HG02763 (cell line): ENCODE data around the gene FCER1G.
"Not testable (repeated sequence)": the region's sequence is repeated elsewhere in the genome, so short reads cannot be mapped to it uniquely, and the experiment has no call there.

ENCODE experiments used
- ATAC-seq: cut with Tn5 transposase; IDR thresholded peaks from one replicate; pipeline ENCODE4 v1.9.1; 2021; ENCODE audit warnings: mild to moderate bottlenecking, moderate library complexity; ENCODE audit not compliant: unreplicated experiment

Gene FCER1G

DNA sequence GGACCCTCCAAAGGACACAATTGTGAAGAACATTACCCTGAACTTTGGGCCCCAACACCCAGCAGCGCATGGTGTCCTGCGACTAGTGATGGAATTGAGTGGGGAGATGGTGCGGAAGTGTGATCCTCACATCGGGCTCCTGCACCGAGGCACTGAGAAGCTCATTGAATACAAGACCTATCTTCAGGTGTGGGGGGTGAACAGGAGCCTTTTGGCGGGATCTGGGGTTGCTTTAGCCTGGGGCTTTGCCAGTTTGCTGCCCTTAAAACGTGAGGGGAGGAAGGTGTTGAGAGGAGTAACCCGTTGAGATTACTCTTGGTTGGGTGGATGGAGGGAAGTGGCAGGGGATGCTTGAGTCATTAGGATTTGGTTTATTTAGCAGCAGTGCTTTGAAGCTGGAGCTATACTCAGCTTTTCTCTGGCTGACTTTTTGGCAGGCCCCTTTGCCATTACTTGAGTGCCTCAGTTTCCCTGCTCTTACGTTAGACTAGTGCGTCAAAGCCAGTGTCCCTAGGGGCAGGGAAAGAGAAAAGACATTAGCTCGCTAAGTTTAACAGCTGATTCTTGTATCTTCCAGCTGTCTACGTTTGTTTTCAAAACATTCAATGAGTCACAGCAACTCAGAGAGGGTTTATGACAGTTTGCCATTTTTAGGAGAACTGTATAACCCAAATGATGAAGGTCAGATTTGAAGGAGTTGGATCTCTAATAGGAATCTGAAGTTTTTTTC lies 8.5 kb upstream of the FCER1G start:
- ATAC-seq: no peak

DNA sequence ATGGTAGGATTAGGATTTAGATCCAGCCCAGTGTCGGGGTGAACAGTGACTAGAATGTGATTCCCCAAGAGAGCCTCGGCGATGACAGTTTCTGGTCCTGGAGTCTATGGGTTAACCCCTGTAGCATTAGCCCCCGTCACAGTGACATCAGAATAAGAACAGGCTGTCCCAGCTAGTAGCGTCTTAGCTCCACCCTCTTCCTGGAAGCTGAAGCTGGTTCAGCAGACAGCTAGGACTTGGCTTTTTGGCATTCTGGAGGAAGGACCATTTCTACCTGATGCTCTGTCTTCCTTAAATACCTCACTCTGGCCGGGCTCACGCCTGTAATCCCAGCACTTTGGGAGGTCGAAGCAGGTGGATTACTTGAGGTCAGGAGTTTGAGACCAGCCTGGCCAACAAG lies 7.9 kb upstream of the FCER1G start:
- ATAC-seq: no peak

DNA sequence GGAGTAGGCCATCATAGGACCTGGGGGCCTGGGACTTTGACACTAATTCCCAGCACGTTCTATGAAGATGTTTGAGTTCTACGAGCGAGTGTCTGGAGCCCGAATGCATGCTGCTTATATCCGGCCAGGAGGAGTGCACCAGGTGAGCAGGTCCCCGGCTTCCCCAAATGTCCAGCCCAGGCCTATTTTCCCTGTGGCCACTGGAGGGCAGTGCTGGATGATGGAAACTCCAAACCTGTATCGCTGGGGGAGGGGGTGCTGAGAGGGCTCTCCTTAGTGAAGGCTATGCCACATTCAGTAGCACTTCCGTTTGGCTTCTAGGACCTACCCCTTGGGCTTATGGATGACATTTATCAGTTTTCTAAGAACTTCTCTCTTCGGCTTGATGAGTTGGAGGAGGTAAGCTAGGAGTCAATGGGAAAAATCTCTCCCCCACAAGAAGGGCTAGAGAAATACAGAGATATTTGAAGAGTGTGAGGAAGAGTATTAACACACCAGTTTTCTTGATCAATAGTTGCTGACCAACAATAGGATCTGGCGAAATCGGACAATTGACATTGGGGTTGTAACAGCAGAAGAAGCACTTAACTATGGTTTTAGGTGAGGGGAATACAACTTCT lies 5.2 kb upstream of the FCER1G start:
- ATAC-seq: peak; percentile 54

DNA sequence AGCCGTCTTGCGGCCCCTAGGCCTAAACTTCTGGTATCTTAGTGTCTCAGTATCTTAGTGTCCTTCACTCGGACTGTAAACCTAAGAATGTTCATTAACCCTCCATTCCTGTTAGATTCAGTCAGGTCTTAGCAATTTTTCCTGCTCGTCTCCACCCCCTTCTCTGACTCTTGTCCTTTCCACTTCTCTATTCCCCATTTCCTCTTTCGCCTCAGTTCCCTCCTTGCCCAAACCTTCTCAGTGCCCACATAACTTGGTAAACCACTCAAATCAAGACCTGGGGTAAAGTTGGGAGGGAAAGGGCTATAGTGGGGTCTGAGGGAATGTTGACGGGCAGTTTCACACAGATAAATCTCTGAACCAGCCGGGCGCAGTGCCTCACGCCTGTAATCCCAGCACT lies 726 bp upstream of the FCER1G start:
- no peak for ATAC-seq

DNA sequence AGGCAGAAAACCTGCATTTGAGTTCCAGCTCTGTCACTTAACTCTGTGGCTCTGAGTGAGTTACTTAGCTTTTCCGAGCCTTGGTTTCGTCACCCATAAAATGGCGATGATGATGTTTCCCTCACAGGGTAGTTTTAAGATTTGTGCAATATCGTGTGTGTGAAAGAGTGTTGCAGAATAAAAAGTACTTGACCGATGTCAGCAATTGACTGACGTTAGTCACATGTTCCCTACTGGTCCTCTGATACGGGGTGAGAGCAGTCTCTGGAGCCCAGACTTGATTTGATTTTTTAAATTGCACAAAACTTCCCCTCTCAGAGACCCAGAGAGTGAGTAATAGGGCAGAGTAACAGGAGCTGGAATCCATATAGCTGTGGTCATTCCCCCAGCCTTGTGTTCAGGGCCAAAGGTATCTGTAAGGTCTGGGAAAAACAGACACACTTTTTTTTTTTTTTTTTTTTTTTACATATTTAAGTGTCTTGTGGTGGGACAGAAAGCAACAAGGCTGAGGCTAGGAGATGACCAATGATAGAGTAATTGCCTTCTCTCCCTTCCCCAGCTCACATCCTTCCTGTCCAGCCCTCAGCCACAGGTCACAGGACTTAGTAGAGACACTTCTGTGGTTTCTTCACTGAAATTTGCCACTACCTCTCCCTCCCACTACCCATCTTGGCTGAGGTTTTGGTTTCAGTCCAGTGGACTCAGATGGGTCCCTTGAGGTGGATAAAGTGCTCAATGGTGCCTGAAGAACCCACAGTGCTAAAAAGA lies 2.0 kb downstream of the FCER1G start:
- peak; percentile 79 for ATAC-seq

DNA sequence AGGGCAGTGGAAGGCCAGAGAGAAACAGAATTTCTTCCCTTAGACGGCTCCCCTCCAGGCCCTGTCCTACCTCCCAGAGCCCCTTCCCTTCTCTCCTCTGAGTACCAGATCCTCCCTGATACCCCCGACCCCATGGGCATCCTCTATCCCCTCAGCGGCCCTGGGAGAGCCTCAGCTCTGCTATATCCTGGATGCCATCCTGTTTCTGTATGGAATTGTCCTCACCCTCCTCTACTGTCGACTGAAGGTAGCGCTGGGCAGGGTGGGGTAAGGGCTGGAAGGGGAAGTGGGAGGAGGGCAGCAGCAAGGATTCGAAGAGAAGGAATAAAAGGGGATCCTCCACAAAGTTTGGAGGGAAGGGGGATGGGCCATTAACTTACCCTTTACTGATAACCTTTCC lies 2.7 kb downstream of the FCER1G start:
- no peak for ATAC-seq

DNA sequence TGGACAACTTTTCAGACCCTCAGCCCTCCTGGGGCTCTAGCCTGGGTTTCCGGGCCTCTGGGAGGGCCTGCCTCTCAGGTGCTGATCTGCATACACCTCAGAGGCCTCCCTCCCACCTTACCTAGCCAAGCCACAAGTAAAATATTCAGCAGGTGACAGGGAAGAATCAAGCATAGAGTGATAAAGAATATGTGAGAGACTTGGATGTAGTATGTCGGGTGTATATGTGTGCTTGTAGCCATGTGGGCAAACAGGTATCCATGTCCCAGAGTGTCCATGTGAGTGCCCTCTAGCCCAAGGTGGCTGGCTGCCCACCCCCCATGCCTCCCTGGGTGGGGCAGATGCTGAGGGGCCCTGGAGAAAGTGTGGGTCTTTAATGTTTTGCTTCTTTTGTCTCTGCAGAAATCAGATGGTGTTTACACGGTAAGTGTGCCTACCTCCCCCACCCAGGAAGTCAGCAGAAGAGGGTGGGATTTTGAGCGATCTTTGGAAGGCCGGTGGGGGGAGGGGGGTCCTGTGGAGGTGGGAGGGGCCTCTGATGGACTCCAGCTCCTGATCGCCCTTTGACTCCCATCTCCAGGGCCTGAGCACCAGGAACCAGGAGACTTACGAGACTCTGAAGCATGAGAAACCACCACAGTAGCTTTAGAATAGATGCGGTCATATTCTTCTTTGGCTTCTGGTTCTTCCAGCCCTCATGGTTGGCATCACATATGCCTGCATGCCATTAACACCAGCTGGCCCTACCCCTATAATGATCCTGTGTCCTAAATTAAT lies 3.4 kb downstream of the FCER1G start:
- ATAC-seq: no peak

DNA sequence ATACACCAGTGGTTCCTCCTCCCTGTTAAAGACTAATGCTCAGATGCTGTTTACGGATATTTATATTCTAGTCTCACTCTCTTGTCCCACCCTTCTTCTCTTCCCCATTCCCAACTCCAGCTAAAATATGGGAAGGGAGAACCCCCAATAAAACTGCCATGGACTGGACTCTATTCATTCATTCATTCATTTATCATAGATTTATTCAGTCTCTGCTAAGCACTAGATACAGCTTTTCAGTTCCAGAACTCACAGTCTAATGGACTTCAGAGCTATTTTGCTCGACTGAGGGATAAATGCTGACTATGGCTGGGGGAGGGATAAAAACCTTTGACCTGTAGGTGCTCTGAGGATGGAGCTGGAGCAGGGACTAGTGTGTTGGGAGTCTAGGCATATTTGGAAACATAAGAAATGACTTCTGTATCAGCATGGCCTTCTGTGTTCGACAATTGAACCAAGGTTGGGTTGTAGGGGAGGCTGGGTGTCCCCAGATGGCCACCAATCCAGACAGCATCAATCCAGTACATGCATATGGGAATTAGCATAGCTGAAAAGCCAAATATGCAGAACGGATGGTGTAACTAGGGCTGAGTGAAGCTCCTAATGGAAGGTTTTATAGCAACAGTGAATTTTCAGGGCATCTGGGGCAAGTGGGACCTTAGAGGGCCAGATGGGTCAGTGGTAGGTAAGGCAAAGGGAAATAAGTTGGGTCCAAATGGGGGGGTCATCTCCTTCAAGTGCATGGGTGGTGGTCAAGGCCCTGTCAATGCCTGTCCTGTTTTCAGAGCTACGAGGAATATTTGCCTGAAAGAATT lies 4.2 kb downstream of the FCER1G start:
- ATAC-seq: no peak

DNA sequence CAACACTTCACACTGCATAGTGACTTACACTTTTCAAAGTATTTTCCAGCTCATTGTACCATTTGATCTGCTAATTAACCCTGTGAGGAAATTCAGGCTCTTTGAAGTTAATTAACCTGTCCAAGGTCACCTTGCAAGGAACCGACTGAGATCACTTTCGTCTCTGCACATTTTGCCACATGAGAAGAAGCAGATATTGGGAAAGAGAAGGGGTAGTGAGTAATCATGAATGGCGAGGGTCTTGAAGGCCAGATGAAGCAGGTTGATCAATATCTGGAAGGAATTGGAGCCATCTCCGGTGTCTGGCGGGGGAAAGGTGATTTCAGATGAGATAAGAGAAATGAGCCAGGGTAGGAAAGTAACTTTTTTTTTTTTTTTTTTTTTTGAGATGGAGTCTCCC lies 4.9 kb downstream of the FCER1G start:
- ATAC-seq: no peak

DNA sequence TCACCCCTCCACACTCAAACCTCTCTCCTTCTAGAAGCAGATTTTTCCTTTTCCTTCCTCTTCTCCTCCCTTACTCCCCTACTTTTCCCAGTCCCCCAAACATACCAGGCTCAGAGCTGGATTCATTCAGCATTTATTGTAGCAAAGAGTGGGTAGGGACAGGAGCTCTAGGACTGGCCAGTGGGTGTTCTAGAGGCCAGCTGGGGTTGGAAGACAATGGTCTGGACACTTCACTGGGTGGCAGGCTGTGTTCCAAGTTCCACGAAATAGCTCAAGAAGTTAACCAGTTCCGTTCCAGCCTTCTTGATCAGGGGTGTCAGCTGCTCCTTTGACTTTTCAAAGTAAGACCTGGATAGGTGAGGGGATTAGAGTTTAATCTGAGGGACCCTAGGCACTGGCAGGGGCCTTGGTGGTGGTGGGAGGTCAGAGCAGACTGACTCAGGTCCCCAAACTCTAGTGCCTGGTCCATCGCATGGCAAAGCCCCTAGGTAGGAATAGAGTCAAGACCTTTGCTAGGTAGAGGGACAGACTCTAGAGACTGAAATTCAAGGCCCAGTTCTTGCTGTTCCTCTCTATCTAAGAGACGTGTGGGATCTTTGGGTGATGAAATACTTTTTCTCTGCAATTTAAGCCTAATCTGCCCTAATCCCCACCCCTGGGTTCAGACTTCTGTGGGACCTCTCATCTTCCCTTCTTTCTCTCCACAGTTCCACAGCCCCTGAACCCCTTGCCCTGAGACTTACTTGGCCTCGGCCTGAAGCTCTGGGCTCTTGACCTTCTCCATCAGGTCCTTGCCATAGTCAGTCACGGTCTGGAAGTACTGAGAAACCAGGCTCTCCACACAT lies 7.3 kb downstream of the FCER1G start:
- no peak for ATAC-seq

DNA sequence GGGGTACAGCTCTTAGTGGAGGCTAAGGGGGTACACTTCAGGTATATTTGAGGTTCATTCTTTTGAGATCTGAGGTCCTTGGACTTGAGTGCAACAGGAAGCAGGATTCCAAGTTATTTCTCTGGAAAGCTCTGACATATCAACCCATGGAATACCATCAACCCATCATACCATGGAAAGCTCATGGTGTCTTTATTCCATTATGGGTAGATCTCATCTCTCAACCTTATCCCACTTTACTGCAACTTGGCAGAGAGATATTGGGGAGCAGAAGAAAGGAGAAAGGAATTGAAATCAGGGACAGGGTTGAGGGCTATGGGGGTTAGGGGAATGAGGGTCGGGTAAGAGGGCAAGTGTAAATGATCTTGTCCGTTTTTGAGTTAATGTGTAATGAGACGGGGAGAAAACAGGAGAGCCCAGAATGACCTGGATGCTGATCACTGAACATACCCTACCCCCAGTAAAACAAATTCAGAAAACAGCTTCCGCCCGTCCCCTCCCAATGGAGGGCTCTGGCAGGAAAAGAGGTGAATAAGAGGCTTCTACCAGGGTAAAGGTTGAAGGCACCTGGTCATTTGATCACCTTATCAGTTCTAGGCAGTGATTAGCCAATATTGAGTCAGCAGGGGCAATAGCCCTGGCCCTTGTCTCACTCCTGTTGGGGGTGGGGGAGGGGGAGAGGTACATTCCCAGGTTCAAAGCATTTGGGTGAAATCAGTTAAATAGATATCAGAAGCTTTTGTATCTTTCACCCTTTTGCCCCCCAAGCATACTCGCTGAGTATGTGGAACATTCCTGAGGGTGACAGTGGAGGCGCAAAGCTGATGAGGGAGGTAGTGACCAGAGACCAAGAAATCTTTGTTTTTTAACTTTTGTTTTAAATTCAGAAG lies 9.0 kb downstream of the FCER1G start:
- ATAC-seq: no peak

DNA sequence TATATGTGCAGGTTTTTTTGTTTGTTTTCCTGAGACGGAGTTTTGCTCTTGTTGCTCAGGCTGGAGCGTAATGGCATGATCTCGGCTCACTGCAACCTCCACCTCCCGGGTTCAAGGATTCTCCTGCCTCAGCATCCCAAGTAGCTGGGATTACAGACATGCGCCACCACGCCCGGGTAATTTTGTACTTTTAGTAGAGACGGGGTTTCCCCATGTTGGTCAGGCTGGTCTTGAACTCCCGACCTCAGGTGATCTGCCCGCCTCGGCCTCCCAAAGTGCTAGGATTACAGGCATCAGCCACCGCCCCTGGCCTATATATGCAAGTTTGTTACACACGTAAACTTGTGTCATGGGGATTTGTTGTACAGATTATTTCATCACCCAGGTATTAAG lies 9.6 kb downstream of the FCER1G start:
- not testable (repeated sequence) for ATAC-seq

DNA sequence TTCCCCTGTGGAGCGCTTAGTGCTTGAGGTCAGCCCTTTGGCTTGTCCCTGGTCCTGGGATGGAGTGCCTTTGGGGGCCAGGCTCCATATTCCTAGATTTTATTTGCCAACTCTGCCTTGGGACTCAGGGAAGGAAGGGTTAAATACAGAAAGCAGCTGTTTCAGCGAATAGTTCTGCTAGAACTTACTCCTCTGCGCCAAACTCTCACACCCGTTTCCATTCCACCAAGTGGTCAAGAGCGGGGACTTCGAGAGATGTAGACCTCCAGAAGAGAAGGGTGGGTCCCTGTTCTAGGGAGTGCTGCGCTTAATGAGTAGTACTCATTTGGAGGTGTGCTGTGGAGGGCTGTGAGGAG lies 10.1 kb downstream of the FCER1G start:
- no peak for ATAC-seq

DNA sequence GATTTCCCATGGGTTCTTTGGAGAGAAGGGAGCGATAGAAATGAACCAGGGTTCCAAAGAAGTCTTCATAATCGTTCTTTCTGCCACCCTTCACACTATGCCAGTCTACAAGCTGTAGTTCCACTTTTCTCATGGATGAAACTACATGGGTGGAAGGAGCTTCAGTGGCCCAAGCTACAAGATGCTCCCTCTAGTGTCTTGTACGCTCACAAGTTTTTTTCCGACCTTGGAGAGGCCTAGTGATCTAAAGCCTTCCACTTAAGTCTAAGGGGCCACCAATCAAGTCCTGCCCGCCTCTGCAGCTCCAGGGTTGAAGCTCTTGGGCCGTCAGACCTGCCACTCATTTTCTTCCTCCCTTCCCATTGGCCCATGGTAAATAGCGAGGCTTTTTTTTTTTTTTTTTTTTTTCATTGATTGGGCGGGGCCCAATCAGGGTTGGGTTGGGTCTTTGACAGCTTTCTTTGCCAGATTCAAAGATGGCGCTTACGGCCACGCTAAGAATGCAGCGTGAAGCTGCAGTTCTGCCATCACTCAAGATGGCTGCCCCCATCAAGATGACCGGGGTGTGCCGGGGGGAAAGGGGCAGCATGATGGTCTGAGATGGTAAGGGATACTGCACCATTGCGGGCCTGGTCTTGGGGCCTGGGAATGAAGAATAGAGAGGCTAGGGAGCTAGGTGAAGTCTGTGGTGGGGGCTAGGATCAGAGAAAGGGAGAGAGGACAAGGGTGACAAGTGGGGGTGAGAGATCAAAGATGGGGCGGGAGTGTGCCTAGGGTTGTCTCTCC lies 10.6 kb downstream of the FCER1G start, which contains the start of gene TOMM40L:
TOMM40L (plus strand) TSS at position 527 of the 786 bp plus-strand sequence. CDS start 430 bp downstream, outside the sequence.
- ATAC-seq: peak; percentile 94

DNA sequence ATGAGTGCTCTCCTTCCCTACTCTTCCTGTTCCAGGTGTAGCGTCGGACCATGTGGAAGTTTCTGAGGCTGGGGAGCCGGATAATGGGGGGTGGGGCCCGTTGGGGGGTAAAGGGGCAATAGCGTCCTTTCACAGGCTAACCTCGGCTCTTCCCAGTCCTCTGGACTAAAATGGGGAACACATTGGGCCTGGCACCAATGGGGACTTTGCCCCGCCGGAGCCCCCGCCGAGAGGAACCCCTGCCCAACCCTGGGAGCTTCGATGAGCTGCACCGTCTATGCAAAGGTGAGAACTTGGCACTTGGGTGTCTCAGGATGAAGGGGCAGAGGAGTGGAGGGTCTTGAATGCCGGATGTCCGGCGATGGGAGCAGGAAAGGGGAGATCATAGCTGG lies 11.2 kb downstream of the FCER1G start:
- ATAC-seq: no peak

DNA sequence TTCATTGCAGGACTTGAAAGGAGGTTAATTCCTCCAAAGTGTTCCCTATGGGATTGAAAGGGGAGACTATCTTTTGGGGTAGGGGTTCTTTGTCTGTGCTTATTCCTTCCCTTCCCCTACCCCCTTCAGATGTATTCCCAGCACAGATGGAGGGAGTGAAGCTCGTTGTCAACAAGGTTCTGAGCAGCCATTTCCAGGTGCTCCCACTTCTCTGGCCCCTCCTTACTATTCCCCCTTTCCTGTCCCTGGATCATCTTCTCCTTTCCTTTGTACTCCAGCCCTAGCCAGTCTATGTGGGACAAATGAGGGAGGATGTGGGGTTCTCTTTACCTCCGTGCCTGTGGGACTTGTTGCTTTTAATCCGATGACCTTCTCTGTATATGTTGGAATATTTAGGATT lies 11.7 kb downstream of the FCER1G start:
- ATAC-seq: no peak

DNA sequence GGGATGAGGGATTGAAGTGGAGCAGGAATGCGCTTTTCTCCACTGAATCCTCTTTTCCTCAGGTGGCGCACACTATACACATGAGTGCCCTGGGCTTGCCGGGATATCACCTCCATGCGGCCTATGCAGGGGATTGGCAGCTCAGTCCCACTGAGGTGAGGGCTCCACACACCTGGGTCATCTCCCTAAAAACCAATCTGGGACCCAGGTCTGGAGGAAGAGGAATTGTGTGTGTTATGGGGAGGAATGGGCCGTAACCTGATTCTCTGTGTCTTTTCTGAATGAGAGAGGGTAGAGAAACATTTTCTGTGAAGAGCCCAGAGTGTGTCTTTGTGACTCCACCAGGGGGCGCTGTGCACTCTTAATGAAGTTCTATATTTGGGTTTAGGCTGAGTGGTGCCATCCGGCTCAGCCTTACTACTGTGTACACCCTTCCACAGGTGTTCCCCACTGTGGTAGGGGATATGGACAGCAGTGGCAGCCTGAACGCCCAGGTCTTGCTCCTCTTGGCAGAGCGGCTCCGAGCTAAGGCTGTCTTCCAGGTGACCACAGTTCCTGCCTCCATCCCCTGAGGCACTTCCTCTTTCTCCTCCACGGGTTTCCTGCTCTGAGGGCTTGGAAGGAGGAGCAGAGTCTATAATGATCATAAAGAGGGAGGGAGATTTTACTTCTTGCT lies 12.2 kb downstream of the FCER1G start:
- peak; percentile 30 for ATAC-seq
